Measurements from ENCODE around the gene CYP3A7.

GRCh38 chr7:99709260-99709659 is 25.7 kb downstream of the CYP3A7 start:
- TF ChIP-seq EZH2 (IDR thresholded peaks at IDR 0.05; ENCODE audit: borderline replicate concordance, insufficient read depth, low read depth, low read length, poor library complexity, severe bottlenecking) (no peak), CTCF (IDR thresholded peaks at IDR 0.05) (no peak)

All from B cell (primary cell).